Body of pancreas (tissue), 4 donors: ENCODE results near the gene SSTR1.

Experiments
- CTCF ChIP-seq, 7 experiments: fragments of 450-650 bp in 4 of 7; fragments of 200-600 bp in 3 of 7; sonication (generic) in 3 of 7; IDR thresholded peaks; one replicate each; pipeline ENCODE4 v1.5.1; 2016 to 2019; ENCODE audit warnings: antibody characterized with exemption in 7 of 7
- POLR2A ChIP-seq, 3 donors: fragments of 450-650 bp; IDR thresholded peaks; one replicate each; pipeline ENCODE4 v1.6.1; 2016; ENCODE audit warnings: antibody characterized with exemption in 3 of 3, mild to moderate bottlenecking in 2 of 3

GRCh38 chr14:38253676-38254075, 46.0 kb downstream of the SSTR1 start:
- TF ChIP-seq CTCF (IDR thresholded peaks at IDR 0.05) (no peak), POLR2A (IDR thresholded peaks at IDR 0.05) (no peak)
